GM10847 (cell line): Measurements from ENCODE around the gene ABCC4.

Source experiments
- POLR2A ChIP-seq: IDR thresholded peaks from 2 replicates; pipeline ENCODE4 v1.6.1; 2011; ENCODE audit not compliant: insufficient read length; ENCODE audit errors: extremely low read depth

Gene ABCC4

GRCh38 chr13:95301183-95301967 lies at the start of gene ABCC4:
ABCC4 (minus strand) TSS chr13:95301451; CDS start chr13:95301314, 137 bp downstream.
- peak; percentile 50 for TF ChIP-seq POLR2A

GRCh38 chr13:95349267-95349666 lies 48.0 kb upstream of the ABCC4 start:
- TF ChIP-seq POLR2A: no peak

- no peak for TF ChIP-seq POLR2A
Measured at GRCh38 chr13:95343944-95344343, 42.7 kb upstream of the ABCC4 start.

GRCh38 chr13:95341441-95341840 lies 40.2 kb upstream of the ABCC4 start:
- TF ChIP-seq POLR2A: no peak

- TF ChIP-seq POLR2A: no peak
Measured at GRCh38 chr13:95338905-95339304, 37.7 kb upstream of the ABCC4 start.

GRCh38 chr13:95337597-95337996 lies 36.3 kb upstream of the ABCC4 start:
- TF ChIP-seq POLR2A: no peak

GRCh38 chr13:95335667-95336066 lies 34.4 kb upstream of the ABCC4 start:
- no peak for TF ChIP-seq POLR2A

GRCh38 chr13:95328386-95328785 lies 27.1 kb upstream of the ABCC4 start:
- TF ChIP-seq POLR2A: no peak

- no peak for TF ChIP-seq POLR2A
Measured at GRCh38 chr13:95327190-95327589, 25.9 kb upstream of the ABCC4 start.

- TF ChIP-seq POLR2A: no peak
Measured at GRCh38 chr13:95326695-95327094, 25.4 kb upstream of the ABCC4 start.

GRCh38 chr13:95325485-95325884 lies 24.2 kb upstream of the ABCC4 start:
- TF ChIP-seq POLR2A: no peak

GRCh38 chr13:95323930-95324662 lies 22.8 kb upstream of the ABCC4 start:
- no peak for TF ChIP-seq POLR2A

GRCh38 chr13:95319551-95320274 lies 18.5 kb upstream of the ABCC4 start:
- TF ChIP-seq POLR2A: no peak

- no peak for TF ChIP-seq POLR2A
Measured at GRCh38 chr13:95317039-95317989, 16.1 kb upstream of the ABCC4 start.

- no peak for TF ChIP-seq POLR2A
Measured at GRCh38 chr13:95315752-95316151, 14.5 kb upstream of the ABCC4 start.
